Naive thymus-derived CD8-positive, alpha-beta T cell (primary cell): ENCODE data around the gene ANKHD1. TPM values are rescaled to one million over a fixed set of nuclear protein-coding genes. Genes with fewer than 3 reads are reported as not detected.
A peak's percentile ranks its signal among the peaks of the same experiment; 100 is the strongest.

Experiments
- ATAC-seq, 2 donors: fragments of 150-1000 bp; cut with Tn5 transposase in 1 of 2; sonication (Bioruptor Pico), chemical (Tn5 transposase) in 1 of 2; 1 replicate in 1 of 2; 2 replicates in 1 of 2; pipeline ENCODE4 v1.10.0; 2021; ENCODE audit warnings: mild to moderate bottlenecking in 2 of 2, moderate library complexity in 2 of 2
- POLR2A ChIA-PET: fragments of 350-600 bp; sonication (Branson Sonifier 250); formaldehyde crosslinking; loops from one replicate; lab custom pipeline; 2021; ENCODE audit warnings: antibody characterized with exemption; lab: Charles Lee
- DNase-seq, 10 donors: peaks; one replicate each; pipeline versions ENCODE4 v3.0.0 to v3.0.0-alpha.2; 2020 to 2022
- H3K27ac Mint-ChIP-seq, 10 donors: one replicate each; pipeline ENCODE4 v1.8.0; 2020 to 2022; ENCODE audit warnings: mild to moderate bottlenecking in 10 of 10, mixed read lengths in 10 of 10, moderate library complexity in 4 of 10, inconsistent platforms in 1 of 10
- H3K27me3 Mint-ChIP-seq, 5 donors: one replicate each; pipeline ENCODE4 v1.8.0; 2021 to 2022; ENCODE audit warnings: mixed read lengths in 5 of 5
- H3K36me3 Mint-ChIP-seq, 3 donors: one replicate each; pipeline ENCODE4 v1.8.0; 2020 to 2022; ENCODE audit warnings: mixed read lengths in 3 of 3, mild to moderate bottlenecking in 2 of 3, inconsistent platforms in 1 of 3
- H3K4me1 Mint-ChIP-seq, 4 donors: one replicate each; pipeline ENCODE4 v1.8.0; 2021 to 2022; ENCODE audit warnings: mixed read lengths in 4 of 4
- H3K4me3 Mint-ChIP-seq, 10 donors: one replicate each; pipeline ENCODE4 v1.8.0; 2020 to 2022; ENCODE audit warnings: mild to moderate bottlenecking in 10 of 10, mixed read lengths in 10 of 10, moderate library complexity in 6 of 10, inconsistent platforms in 1 of 10
- H3K9me3 Mint-ChIP-seq, 9 donors: one replicate each; pipeline ENCODE4 v1.8.0; 2020 to 2022; ENCODE audit warnings: mixed read lengths in 9 of 9, mild to moderate bottlenecking in 3 of 9, inconsistent platforms in 1 of 9, moderate library complexity in 1 of 9
- polyA plus RNA-seq, 3 donors: library from polyadenylated mRNA; unstranded; fragments of 300-500 nt; fragmentation: Illumina TruSeq; gene quantifications; one replicate each; pipeline ENCODE4 v1.2.3, GENCODE V29; 2021
- total RNA-seq, 8 experiments: library from RNA in 2 of 8; stranded (reverse) in 2 of 8; gene quantifications; one replicate each; pipeline ENCODE4 v1.2.3 and lab custom pipeline; 2021 to 2026

ANKHD1 gene
- total and polyA plus RNA-seq, 5 experiments from 2014 or later = 54.9 to 235 (median 82.8) TPM

DNA sequence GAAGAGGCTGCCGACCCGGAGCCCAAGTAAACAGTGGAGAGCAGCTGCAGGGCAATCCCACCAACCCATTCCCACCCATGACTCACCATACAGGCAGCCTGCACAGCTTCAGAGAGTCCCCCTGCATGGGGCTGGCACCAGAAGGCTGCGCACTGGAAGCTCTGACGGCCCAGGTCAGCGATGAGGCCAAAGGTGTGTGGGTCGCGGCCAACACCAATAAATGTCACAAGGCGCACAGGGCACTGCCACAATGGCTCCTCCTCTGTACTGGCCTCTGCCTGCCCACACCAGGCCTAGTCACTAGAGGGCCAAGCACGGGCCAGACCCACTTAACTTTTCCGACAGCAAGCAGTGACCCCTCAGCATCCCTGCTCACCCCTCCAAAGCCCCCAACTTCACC lies 158.6 kb downstream of the ANKHD1 start:
- no peaks in the 10 kb centered on the region for H3K9me3 Mint-ChIP-seq
- ATAC-seq = no peak
- H3K27ac Mint-ChIP-seq = peak overlapping the region in 1 of 10 donors; percentile 66
- H3K4me3 Mint-ChIP-seq = peak overlapping the region in 1 of 10 donors; percentile 29
- peaks cover 36 to 56% (median 50%) of the 10 kb centered on the region in 4 donors for H3K4me1 Mint-ChIP-seq
- H3K27me3 Mint-ChIP-seq = no peaks in the 10 kb centered on the region
- DNase-seq = no peak
- POLR2A ChIA-PET = no interaction called here
- peaks cover 0 to 10% (median 0%) of the 10 kb centered on the region in 3 donors for H3K36me3 Mint-ChIP-seq

GRCh38 chr5:140561753-140562523 lies 160.3 kb downstream of the ANKHD1 start:
- Mint-ChIP-seq H3K27me3 (no peaks in the 10 kb centered on the region), H3K9me3 (no peaks in the 10 kb centered on the region), H3K27ac (peak overlapping the region in 5 of 10 donors; percentile 1 to 98 (median 96)), H3K4me3 (peak overlapping the region in 2 of 10 donors; percentile 94 to 96), H3K36me3 (peaks cover 0 to 13% (median 3%) of the 10 kb centered on the region in 3 donors), H3K4me1 (peaks cover 33 to 55% (median 51%) of the 10 kb centered on the region in 4 donors)
- DNase-seq (no peak), ATAC-seq (no peak)
- POLR2A ChIA-PET = interaction anchor here (0.6 to 4.1 kb wide), 5 partner anchors 10 to 755 kb away, joined by 3 to 61 read pairs (median 5); partner anchors contain the start of genes ANKHD1 and EIF4EBP3

- no peak for ATAC-seq
- H3K4me3 Mint-ChIP-seq = peak overlapping the region; percentile 91 to 99 (median 96)
- peaks cover 35 to 62% (median 58%) of the 10 kb centered on the region in 4 donors for H3K4me1 Mint-ChIP-seq
- no peaks in the 10 kb centered on the region for H3K27me3 Mint-ChIP-seq
- POLR2A ChIA-PET = interaction anchor here (0.6 to 4.1 kb wide), 15 partner anchors 12 to 1012 kb away, joined by 3 to 61 read pairs (median 4); partner anchors contain the start of genes ANKHD1, CD14, EIF4EBP3 and HARS1
- no peak for DNase-seq
- H3K27ac Mint-ChIP-seq = peak overlapping the region; percentile 96 to 99 (median 98)
- H3K36me3 Mint-ChIP-seq = peaks cover 0 to 25% (median 10%) of the 10 kb centered on the region in 3 donors
- H3K9me3 Mint-ChIP-seq = no peaks in the 10 kb centered on the region
Measured at GRCh38 chr5:140563596-140563995, 162.0 kb downstream of the ANKHD1 start.

- H3K27ac Mint-ChIP-seq = peak within 1 kb of the TSS; percentile 96 to 99 (median 98)
Measured at GRCh38 chr5:140564196-140565023, 162.8 kb downstream of the ANKHD1 start, which contains the start of the genes APBB3 and SLC35A4. Gene APBB3, minus strand, starts transcription at chr5:140564598. Its CDS starts 353 bp downstream, at chr5:140564245. Gene SLC35A4, plus strand, starts transcription at chr5:140564828. Its CDS starts 2,342 bp downstream, at chr5:140567170.

DNA sequence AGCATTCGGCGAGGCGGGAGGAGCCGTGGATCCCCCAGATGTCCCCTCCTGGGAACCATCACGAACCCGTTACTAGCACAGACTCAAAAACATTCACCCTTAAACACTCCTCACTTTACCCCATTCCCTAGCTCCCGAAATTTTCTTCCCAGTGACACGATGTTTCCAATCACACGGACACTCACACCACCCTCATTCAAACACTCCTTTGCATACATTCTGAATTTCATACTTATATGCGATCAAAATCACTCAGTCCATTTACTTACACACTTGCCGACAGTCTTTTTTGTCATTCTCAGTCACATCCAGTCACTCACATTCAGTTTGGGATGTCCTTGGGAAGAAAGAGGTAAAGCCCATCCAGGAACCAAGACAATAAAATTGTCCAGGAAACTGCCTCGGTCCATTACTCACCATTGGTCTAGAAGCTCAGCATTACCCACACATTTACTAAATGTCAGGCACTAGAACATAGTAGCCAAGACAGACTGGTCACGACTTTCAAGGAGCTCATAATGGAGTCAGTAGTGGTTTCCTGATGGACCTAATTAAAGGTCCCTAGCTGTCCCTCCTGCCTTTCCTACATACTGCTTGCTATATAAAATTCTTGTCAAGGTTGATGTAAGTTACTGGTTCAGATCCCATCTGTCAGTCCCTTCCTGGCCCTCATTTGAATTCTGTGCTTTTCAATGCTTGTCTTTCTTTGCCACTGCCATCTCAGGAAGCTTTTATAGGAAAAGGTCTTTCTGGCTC lies 163.6 kb downstream of the ANKHD1 start:
- ATAC-seq = peak in 1 of 2 donors; percentile 4
- Mint-ChIP-seq H3K36me3 (peaks cover 0 to 23% (median 10%) of the 10 kb centered on the region in 3 donors), H3K27me3 (no peaks in the 10 kb centered on the region), H3K9me3 (no peaks in the 10 kb centered on the region), H3K4me3 (peak overlapping the region; percentile 91 to 99 (median 96)), H3K4me1 (peaks cover 40 to 78% (median 74%) of the 10 kb centered on the region in 4 donors), H3K27ac (peak overlapping the region; percentile 96 to 99 (median 98))
- DNase-seq = peak in 1 of 10 donors; percentile 35
- POLR2A ChIA-PET = interaction anchor here (0.7 to 3.8 kb wide), 10 partner anchors 10 to 163 kb away, joined by 3 to 26 read pairs (median 6); partner anchors contain the start of genes ANKHD1, CD14, EIF4EBP3 and IK

More at GRCh38 chr5:140564196-140565023, 162.8 kb downstream of the ANKHD1 start, which contains the start of the genes APBB3 and SLC35A4:
- no peaks in the 10 kb centered on the region for H3K9me3 Mint-ChIP-seq
- H3K36me3 Mint-ChIP-seq = peaks cover 0 to 26% (median 10%) of the 10 kb centered on the region in 3 donors
- peak within 1 kb of the TSS; percentile 91 to 99 (median 96) for H3K4me3 Mint-ChIP-seq
- peak; percentile 88 for ATAC-seq
- H3K27me3 Mint-ChIP-seq = no peaks in the 10 kb centered on the region
- H3K4me1 Mint-ChIP-seq = peaks cover 39 to 71% (median 66%) of the 10 kb centered on the region in 4 donors
- peak; percentile 85 to 99 (median 98) for DNase-seq
- POLR2A ChIA-PET = interaction anchor here (0.6 to 4.1 kb wide), 17 partner anchors 12 to 1011 kb away, joined by 3 to 61 read pairs (median 4); partner anchors contain the start of genes ANKHD1, CD14, EIF4EBP3 and HARS1

- H3K27ac Mint-ChIP-seq = peak overlapping the region; percentile 81 to 99 (median 98)
- H3K27me3 Mint-ChIP-seq = no peaks in the 10 kb centered on the region
- no peaks in the 10 kb centered on the region for H3K9me3 Mint-ChIP-seq
- POLR2A ChIA-PET = interaction anchor here (0.7 to 3.8 kb wide), 9 partner anchors 10 to 146 kb away, joined by 3 to 26 read pairs (median 4); partner anchors contain the start of genes CD14, EIF4EBP3, IK and NDUFA2
- H3K4me3 Mint-ChIP-seq = peak overlapping the region; percentile 91 to 99 (median 96)
- DNase-seq (no peak), ATAC-seq (no peak)
- H3K4me1 Mint-ChIP-seq = peaks cover 42 to 82% (median 78%) of the 10 kb centered on the region in 4 donors
- H3K36me3 Mint-ChIP-seq = peaks cover 0 to 28% (median 10%) of the 10 kb centered on the region in 3 donors
Measured at GRCh38 chr5:140565780-140566095, 164.1 kb downstream of the ANKHD1 start.

DNA sequence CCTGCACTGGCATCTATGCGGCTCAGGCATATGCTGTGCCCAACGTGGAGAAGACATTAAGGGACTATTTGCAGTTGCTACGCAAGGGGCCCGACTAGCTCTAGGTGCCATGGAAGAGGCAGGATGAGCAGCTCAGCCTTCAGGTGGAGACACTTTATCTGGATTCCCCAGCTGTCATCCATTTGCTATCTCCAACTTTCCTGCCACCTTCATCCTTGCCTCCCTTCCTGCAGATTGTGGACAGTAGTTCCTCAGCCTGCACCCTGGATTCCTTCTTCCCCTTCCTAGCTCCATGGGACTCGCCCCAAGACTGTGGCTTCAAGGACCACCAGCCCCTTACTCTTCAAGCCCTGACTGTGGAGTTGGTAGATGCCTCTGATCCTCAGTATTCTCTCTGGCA lies 165.0 kb downstream of the ANKHD1 start:
- POLR2A ChIA-PET = interaction anchor here (1.1 to 3.5 kb wide), 4 partner anchors 10 to 134 kb away, joined by 3 to 24 read pairs (median 4); partner anchors contain the start of genes EIF4EBP3, IK, NDUFA2 and ZMAT2
- no peak for ATAC-seq
- no peaks in the 10 kb centered on the region for H3K9me3 Mint-ChIP-seq
- no peaks in the 10 kb centered on the region for H3K27me3 Mint-ChIP-seq
- DNase-seq = no peak
- H3K4me1 Mint-ChIP-seq = peaks cover 39 to 82% (median 77%) of the 10 kb centered on the region in 4 donors
- peak overlapping the region in 3 of 10 donors; percentile 66 to 95 (median 67) for H3K4me3 Mint-ChIP-seq
- H3K27ac Mint-ChIP-seq = peak overlapping the region in 4 of 10 donors; percentile 65 to 86 (median 79)
- H3K36me3 Mint-ChIP-seq = peaks cover 0 to 25% (median 10%) of the 10 kb centered on the region in 3 donors

DNA sequence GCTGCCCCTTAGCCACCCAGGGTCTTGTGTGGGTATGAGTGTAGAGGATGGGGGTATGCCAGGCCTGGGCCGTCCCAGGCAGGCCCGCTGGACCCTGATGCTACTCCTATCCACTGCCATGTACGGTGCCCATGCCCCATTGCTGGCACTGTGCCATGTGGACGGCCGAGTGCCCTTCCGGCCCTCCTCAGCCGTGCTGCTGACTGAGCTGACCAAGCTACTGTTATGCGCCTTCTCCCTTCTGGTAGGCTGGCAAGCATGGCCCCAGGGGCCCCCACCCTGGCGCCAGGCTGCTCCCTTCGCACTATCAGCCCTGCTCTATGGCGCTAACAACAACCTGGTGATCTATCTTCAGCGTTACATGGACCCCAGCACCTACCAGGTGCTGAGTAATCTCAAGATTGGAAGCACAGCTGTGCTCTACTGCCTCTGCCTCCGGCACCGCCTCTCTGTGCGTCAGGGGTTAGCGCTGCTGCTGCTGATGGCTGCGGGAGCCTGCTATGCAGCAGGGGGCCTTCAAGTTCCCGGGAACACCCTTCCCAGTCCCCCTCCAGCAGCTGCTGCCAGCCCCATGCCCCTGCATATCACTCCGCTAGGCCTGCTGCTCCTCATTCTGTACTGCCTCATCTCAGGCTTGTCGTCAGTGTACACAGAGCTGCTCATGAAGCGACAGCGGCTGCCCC lies 165.6 kb downstream of the ANKHD1 start:
- Mint-ChIP-seq H3K4me1 (peaks cover 39 to 80% (median 77%) of the 10 kb centered on the region in 4 donors), H3K36me3 (peaks cover 0 to 25% (median 10%) of the 10 kb centered on the region in 3 donors), H3K27me3 (no peaks in the 10 kb centered on the region), H3K9me3 (no peaks in the 10 kb centered on the region), H3K4me3 (peak overlapping the region in 4 of 10 donors; percentile 10 to 76 (median 58)), H3K27ac (peak overlapping the region in 7 of 10 donors; percentile 60 to 99 (median 88))
- no peak for DNase-seq
- POLR2A ChIA-PET = interaction anchor here (0.8 to 1.4 kb wide), 2 partner anchors 20 to 80 kb away, joined by 3 to 4 read pairs; partner anchors contain the start of genes EIF4EBP3, IK and NDUFA2
- ATAC-seq = no peak

GRCh38 chr5:140567871-140568270 lies 166.2 kb downstream of the ANKHD1 start:
- Mint-ChIP-seq H3K4me3 (peak overlapping the region in 4 of 10 donors; percentile 9 to 76 (median 23)), H3K4me1 (peaks cover 36 to 74% (median 72%) of the 10 kb centered on the region in 4 donors), H3K9me3 (no peaks in the 10 kb centered on the region), H3K36me3 (peaks cover 0 to 25% (median 10%) of the 10 kb centered on the region in 3 donors), H3K27me3 (no peaks in the 10 kb centered on the region), H3K27ac (peak overlapping the region in 9 of 10 donors; percentile 88 to 99 (median 97))
- DNase-seq (no peak), ATAC-seq (no peak)
- POLR2A ChIA-PET = interaction anchor here (0.8 kb wide), 1 partner anchor 80 kb away, joined by 4 read pairs; the partner anchor contains the start of genes IK and NDUFA2

DNA sequence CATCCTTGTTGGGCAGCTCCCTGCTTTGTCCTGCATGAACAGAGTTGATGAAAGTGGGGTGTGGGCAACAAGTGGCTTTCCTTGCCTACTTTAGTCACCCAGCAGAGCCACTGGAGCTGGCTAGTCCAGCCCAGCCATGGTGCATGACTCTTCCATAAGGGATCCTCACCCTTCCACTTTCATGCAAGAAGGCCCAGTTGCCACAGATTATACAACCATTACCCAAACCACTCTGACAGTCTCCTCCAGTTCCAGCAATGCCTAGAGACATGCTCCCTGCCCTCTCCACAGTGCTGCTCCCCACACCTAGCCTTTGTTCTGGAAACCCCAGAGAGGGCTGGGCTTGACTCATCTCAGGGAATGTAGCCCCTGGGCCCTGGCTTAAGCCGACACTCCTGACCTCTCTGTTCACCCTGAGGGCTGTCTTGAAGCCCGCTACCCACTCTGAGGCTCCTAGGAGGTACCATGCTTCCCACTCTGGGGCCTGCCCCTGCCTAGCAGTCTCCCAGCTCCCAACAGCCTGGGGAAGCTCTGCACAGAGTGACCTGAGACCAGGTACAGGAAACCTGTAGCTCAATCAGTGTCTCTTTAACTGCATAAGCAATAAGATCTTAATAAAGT lies 166.9 kb downstream of the ANKHD1 start:
- no peak for ATAC-seq
- no peak for DNase-seq
- H3K9me3 Mint-ChIP-seq = no peaks in the 10 kb centered on the region
- H3K4me3 Mint-ChIP-seq = peak overlapping the region in 9 of 10 donors; percentile 3 to 83 (median 80)
- peaks cover 0 to 25% (median 10%) of the 10 kb centered on the region in 3 donors for H3K36me3 Mint-ChIP-seq
- no peaks in the 10 kb centered on the region for H3K27me3 Mint-ChIP-seq
- peaks cover 36 to 68% (median 65%) of the 10 kb centered on the region in 4 donors for H3K4me1 Mint-ChIP-seq
- POLR2A ChIA-PET = interaction anchor here (0.7 to 1.6 kb wide), 4 partner anchors 11 to 71 kb away, joined by 3 to 7 read pairs (median 5); partner anchors contain the start of genes CD14, SRA1 and TMCO6
- H3K27ac Mint-ChIP-seq = peak overlapping the region; percentile 93 to 99 (median 97)
